ENCODE data around the gene SH2D5. TPM values are rescaled to one million over a fixed set of nuclear protein-coding genes. Genes with fewer than 3 reads are reported as not detected.

SH2D5 gene
- total RNA-seq, 4 donors from 2014 or later, result 0.55 TPM; not detected in 3

- Histone ChIP-seq H3K4me1 (no peaks in the 10 kb centered on the region), H3K9me3 (no peaks in the 10 kb centered on the region), H3K27ac (no peak within 1 kb of the TSS), H3K27me3 (no peaks in the 10 kb centered on the region), H3K4me3 (peak within 1 kb of the TSS in 1 of 2 donors; percentile 40), H3K36me3 (no peaks in the 10 kb centered on the region)
- TF ChIP-seq POLR2A (IDR thresholded peaks at IDR 0.05), result no peak
- no peak for TF ChIP-seq CTCF (IDR thresholded peaks at IDR 0.05)
- DNase-seq, result peak; percentile 62 to 75
- intact Hi-C loops (cut with DNase I; ENCODE audit: low total_unique reads), result no loop called here
Observed at GRCh38 chr1:20717452-20718342, 14.8 kb downstream of the SH2D5 start, which contains the start of gene KIF17. Gene KIF17 (minus strand): TSS chr1:20718007. CDS start chr1:20717706, 301 bp downstream.

- no peak for TF ChIP-seq POLR2A (IDR thresholded peaks at IDR 0.05)
- TF ChIP-seq CTCF (IDR thresholded peaks at IDR 0.05), result no peak
- H3K36me3 ChIP-seq, result no peaks in the 10 kb centered on the region
- H3K27me3 ChIP-seq, result no peaks in the 10 kb centered on the region
- H3K4me3 ChIP-seq, result no peak overlapping the region
- H3K9me3 ChIP-seq, result no peaks in the 10 kb centered on the region
- H3K27ac ChIP-seq, result no peak overlapping the region
- H3K4me1 ChIP-seq, result no peaks in the 10 kb centered on the region
- intact Hi-C loops (cut with DNase I; ENCODE audit: low total_unique reads), result no loop called here
- no peak for DNase-seq
Observed at GRCh38 chr1:20716232-20716631, 16.3 kb downstream of the SH2D5 start.

- H3K27me3 ChIP-seq, result no peaks in the 10 kb centered on the region
- H3K27ac ChIP-seq, result no peak overlapping the region
- DNase-seq, result no peak
- TF ChIP-seq CTCF (IDR thresholded peaks at IDR 0.05) (no peak), POLR2A (IDR thresholded peaks at IDR 0.05) (no peak)
- no peaks in the 10 kb centered on the region for H3K36me3 ChIP-seq
- intact Hi-C loops (cut with DNase I; ENCODE audit: low total_unique reads), result no loop called here
- H3K9me3 ChIP-seq, result no peaks in the 10 kb centered on the region
- H3K4me1 ChIP-seq, result no peaks in the 10 kb centered on the region
- H3K4me3 ChIP-seq, result no peak overlapping the region
Observed at GRCh38 chr1:20715406-20715805, 17.1 kb downstream of the SH2D5 start.

- no peak for DNase-seq
- H3K27ac ChIP-seq, result no peak overlapping the region
- H3K9me3 ChIP-seq, result no peaks in the 10 kb centered on the region
- H3K4me3 ChIP-seq, result no peak overlapping the region
- TF ChIP-seq CTCF (IDR thresholded peaks at IDR 0.05) (no peak), POLR2A (IDR thresholded peaks at IDR 0.05) (no peak)
- intact Hi-C loops (cut with DNase I; ENCODE audit: low total_unique reads), result no loop called here
- H3K4me1 ChIP-seq, result no peaks in the 10 kb centered on the region
- H3K27me3 ChIP-seq, result no peaks in the 10 kb centered on the region
- H3K36me3 ChIP-seq, result no peaks in the 10 kb centered on the region
Observed at GRCh38 chr1:20713440-20713839, 19.1 kb downstream of the SH2D5 start.

- H3K36me3 ChIP-seq, result no peaks in the 10 kb centered on the region
- no peak overlapping the region for H3K27ac ChIP-seq
- H3K4me1 ChIP-seq, result no peaks in the 10 kb centered on the region
- H3K4me3 ChIP-seq, result no peak overlapping the region
- intact Hi-C loops (cut with DNase I; ENCODE audit: low total_unique reads), result no loop called here
- H3K27me3 ChIP-seq, result no peaks in the 10 kb centered on the region
- H3K9me3 ChIP-seq, result no peaks in the 10 kb centered on the region
- no peak for DNase-seq
- TF ChIP-seq CTCF (IDR thresholded peaks at IDR 0.05) (no peak), POLR2A (IDR thresholded peaks at IDR 0.05) (no peak)
Observed at GRCh38 chr1:20712215-20712577, 20.3 kb downstream of the SH2D5 start.

Data from uterus (tissue), 4 donors.